ENCODE data around the gene INSYN2B.

DNA sequence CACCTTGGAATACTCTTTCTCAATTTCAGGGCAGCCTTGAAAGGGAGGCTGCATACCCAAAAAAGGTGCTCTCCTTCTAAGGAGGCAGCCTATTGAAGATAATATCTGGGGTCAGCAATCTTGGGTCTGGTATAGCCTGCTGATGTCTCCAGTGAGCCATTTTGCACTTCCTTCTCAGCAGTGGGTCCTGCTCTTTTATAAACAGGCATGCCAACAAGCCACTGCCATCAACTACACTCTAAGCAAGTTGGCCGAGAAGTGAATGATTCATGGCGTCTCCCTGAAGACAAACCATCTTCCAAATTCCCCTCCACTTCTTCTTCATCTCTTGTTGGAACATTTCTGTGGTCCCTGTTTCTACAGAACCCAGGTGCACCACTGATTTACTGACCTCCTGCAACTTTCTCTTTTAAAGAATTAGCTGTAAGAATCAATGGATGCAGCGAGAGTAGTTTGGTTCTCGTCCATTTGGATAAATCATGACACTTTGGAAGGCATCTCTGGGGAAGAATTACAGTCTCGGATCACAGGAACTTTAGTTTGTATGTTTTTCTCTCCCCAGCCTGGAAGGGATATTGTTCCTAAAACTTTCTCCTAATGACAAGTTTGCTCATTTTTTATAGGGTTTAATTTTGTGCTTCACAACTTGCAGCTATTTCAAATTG, 108.3 kb downstream of the INSYN2B start:
- TF ChIP-seq, protein P1, sequence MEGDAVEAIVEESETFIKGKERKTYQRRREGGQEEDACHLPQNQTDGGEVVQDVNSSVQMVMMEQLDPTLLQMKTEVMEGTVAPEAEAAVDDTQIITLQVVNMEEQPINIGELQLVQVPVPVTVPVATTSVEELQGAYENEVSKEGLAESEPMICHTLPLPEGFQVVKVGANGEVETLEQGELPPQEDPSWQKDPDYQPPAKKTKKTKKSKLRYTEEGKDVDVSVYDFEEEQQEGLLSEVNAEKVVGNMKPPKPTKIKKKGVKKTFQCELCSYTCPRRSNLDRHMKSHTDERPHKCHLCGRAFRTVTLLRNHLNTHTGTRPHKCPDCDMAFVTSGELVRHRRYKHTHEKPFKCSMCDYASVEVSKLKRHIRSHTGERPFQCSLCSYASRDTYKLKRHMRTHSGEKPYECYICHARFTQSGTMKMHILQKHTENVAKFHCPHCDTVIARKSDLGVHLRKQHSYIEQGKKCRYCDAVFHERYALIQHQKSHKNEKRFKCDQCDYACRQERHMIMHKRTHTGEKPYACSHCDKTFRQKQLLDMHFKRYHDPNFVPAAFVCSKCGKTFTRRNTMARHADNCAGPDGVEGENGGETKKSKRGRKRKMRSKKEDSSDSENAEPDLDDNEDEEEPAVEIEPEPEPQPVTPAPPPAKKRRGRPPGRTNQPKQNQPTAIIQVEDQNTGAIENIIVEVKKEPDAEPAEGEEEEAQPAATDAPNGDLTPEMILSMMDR (IDR thresholded peaks at IDR 0.05): no peak
- no peak for TF ChIP-seq POLR2A (IDR thresholded peaks at IDR 0.05)

Measured in heart left ventricle (tissue), 13 donors.